ENCODE measurements around the gene EPHA4. TPM values are rescaled to one million over a fixed set of nuclear protein-coding genes. Genes with fewer than 3 reads are reported as not detected.

EPHA4 gene
- total and polyA plus RNA-seq, 2 donors (not counting 1 experiment from before 2014, with no cell fraction given) = 9.6 to 21.0 TPM

GRCh38 chr2:221439761-221440479 lies 132.2 kb downstream of the EPHA4 start:
- H3K4me2 ChIP-seq (ENCODE audit: extremely low read depth, insufficient read depth, low read length) = no peak overlapping the region
- H3K9ac ChIP-seq (ENCODE audit: insufficient read depth, low read length) = no peak overlapping the region
- no peaks in the 10 kb centered on the region for H3K79me2 ChIP-seq (ENCODE audit: control insufficient read depth, insufficient read depth, low read length)
- no peak overlapping the region for H3K4me3 ChIP-seq (replicated peaks in 1 of 4; ENCODE audit: control extremely low read depth in 1 of 4, insufficient read depth in 1 of 4, low read depth in 3 of 4, low read length in 4 of 4)
- no peaks in the 10 kb centered on the region for H3K4me1 ChIP-seq (ENCODE audit: control insufficient read depth, extremely low read depth, insufficient read depth, low read length)
- no peak overlapping the region for H2AFZ ChIP-seq (ENCODE audit: low read length)
- DNase-seq (ENCODE audit: low read depth in 2 of 2) = peak in 1 of 2 donors; percentile 21
- peaks cover 5% of the 10 kb centered on the region for H3K36me3 ChIP-seq (ENCODE audit: control insufficient read depth, insufficient read depth, low read length)
- no peaks in the 10 kb centered on the region for H4K20me1 ChIP-seq (ENCODE audit: control insufficient read depth, extremely low read depth, insufficient read depth, low read length)
- no peaks in the 10 kb centered on the region for H3K27me3 ChIP-seq (ENCODE audit: control insufficient read depth, insufficient read depth, low read length)
- H3K27ac ChIP-seq (ENCODE audit: insufficient read depth, low read length) = no peak overlapping the region
- TF ChIP-seq CTCF (conservative IDR thresholded peaks at IDR 0.05 in 1 of 2, IDR thresholded peaks at IDR 0.05 in 1 of 2; ENCODE audit: low read depth in 1 of 2, low read length in 2 of 2) (no peak), EZH2 (IDR thresholded peaks at IDR 0.05; ENCODE audit: low read length, missing control alignments) (no peak)
- no peaks in the 10 kb centered on the region for H3K9me3 ChIP-seq (ENCODE audit: control insufficient read depth, insufficient read depth, low read depth, low read length)

DNA sequence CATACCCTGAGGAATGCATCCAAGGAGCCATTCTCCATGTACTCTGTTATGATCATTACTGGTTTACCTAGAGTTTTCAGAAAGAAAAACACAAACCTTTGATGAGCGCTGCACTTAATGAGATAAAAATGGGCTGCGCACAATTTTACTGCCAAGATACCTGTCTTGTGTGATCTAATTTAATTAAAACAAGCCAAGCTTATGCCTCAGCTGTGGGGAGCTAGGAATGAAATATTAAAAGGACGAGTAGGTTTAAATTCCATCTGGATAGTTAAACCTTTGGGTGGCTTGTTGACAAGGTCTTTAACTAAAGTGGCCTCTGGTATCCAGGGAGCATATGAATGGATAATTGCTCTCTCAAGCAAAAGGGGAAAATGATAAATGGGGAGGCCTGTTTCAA lies 135.0 kb downstream of the EPHA4 start:
- Histone ChIP-seq H3K4me2 (ENCODE audit: extremely low read depth, insufficient read depth, low read length) (no peak overlapping the region), H3K4me3 (replicated peaks in 1 of 4; ENCODE audit: control extremely low read depth in 1 of 4, insufficient read depth in 1 of 4, low read depth in 3 of 4, low read length in 4 of 4) (no peak overlapping the region), H4K20me1 (ENCODE audit: control insufficient read depth, extremely low read depth, insufficient read depth, low read length) (no peaks in the 10 kb centered on the region), H3K79me2 (ENCODE audit: control insufficient read depth, insufficient read depth, low read length) (no peaks in the 10 kb centered on the region), H3K9ac (ENCODE audit: insufficient read depth, low read length) (no peak overlapping the region), H3K9me3 (ENCODE audit: control insufficient read depth, insufficient read depth, low read depth, low read length) (no peaks in the 10 kb centered on the region), H3K27me3 (ENCODE audit: control insufficient read depth, insufficient read depth, low read length) (no peaks in the 10 kb centered on the region), H2AFZ (ENCODE audit: low read length) (no peak overlapping the region), H3K4me1 (ENCODE audit: control insufficient read depth, extremely low read depth, insufficient read depth, low read length) (no peaks in the 10 kb centered on the region), H3K27ac (ENCODE audit: insufficient read depth, low read length) (no peak overlapping the region), H3K36me3 (ENCODE audit: control insufficient read depth, insufficient read depth, low read length) (peaks cover 3% of the 10 kb centered on the region)
- no peak for DNase-seq (ENCODE audit: low read depth in 2 of 2)
- TF ChIP-seq EZH2 (IDR thresholded peaks at IDR 0.05; ENCODE audit: low read length, missing control alignments) (no peak), CTCF (conservative IDR thresholded peaks at IDR 0.05 in 1 of 2, IDR thresholded peaks at IDR 0.05 in 1 of 2; ENCODE audit: low read depth in 1 of 2, low read length in 2 of 2) (no peak)

GRCh38 chr2:221435171-221435570 lies 136.9 kb downstream of the EPHA4 start:
- no peak overlapping the region for H3K27ac ChIP-seq (ENCODE audit: insufficient read depth, low read length)
- H3K27me3 ChIP-seq (ENCODE audit: control insufficient read depth, insufficient read depth, low read length) = no peaks in the 10 kb centered on the region
- H3K79me2 ChIP-seq (ENCODE audit: control insufficient read depth, insufficient read depth, low read length) = no peaks in the 10 kb centered on the region
- no peaks in the 10 kb centered on the region for H3K9me3 ChIP-seq (ENCODE audit: control insufficient read depth, insufficient read depth, low read depth, low read length)
- H4K20me1 ChIP-seq (ENCODE audit: control insufficient read depth, extremely low read depth, insufficient read depth, low read length) = no peaks in the 10 kb centered on the region
- H3K36me3 ChIP-seq (ENCODE audit: control insufficient read depth, insufficient read depth, low read length) = no peaks in the 10 kb centered on the region
- no peak for TF ChIP-seq EZH2 (IDR thresholded peaks at IDR 0.05; ENCODE audit: low read length, missing control alignments)
- TF ChIP-seq CTCF (conservative IDR thresholded peaks at IDR 0.05 in 1 of 2, IDR thresholded peaks at IDR 0.05 in 1 of 2; ENCODE audit: low read depth in 1 of 2, low read length in 2 of 2) = no peak
- H3K4me1 ChIP-seq (ENCODE audit: control insufficient read depth, extremely low read depth, insufficient read depth, low read length) = no peaks in the 10 kb centered on the region
- H2AFZ ChIP-seq (ENCODE audit: low read length) = no peak overlapping the region
- no peak overlapping the region for H3K9ac ChIP-seq (ENCODE audit: insufficient read depth, low read length)
- no peak overlapping the region for H3K4me3 ChIP-seq (replicated peaks in 1 of 4; ENCODE audit: control extremely low read depth in 1 of 4, insufficient read depth in 1 of 4, low read depth in 3 of 4, low read length in 4 of 4)
- DNase-seq (ENCODE audit: low read depth in 2 of 2) = no peak
- H3K4me2 ChIP-seq (ENCODE audit: extremely low read depth, insufficient read depth, low read length) = no peak overlapping the region

All from fibroblast of lung (primary cell).